ENCODE data around the gene LRCOL1.

The LRCOL1 gene

GRCh38 chr12:132619386-132620112 is 9.2 kb upstream of the LRCOL1 start:
- no peak for DNase-seq
- peaks cover 3% of the 10 kb centered on the region for H3K4me1 ChIP-seq (ENCODE audit: insufficient read depth, low read length)
- peaks cover 17% of the 10 kb centered on the region for H3K36me3 ChIP-seq (ENCODE audit: insufficient read depth, low read length)
- no peak overlapping the region for H3K4me2 ChIP-seq (ENCODE audit: insufficient read depth, low read length)
- no peak overlapping the region for H3K4me3 ChIP-seq (ENCODE audit: low read depth in 1 of 2, low read length in 2 of 2)
- H2AFZ ChIP-seq (ENCODE audit: low read depth, low read length) = no peak overlapping the region
- ATAC-seq (ENCODE audit: insufficient read depth, low read depth) = peak; percentile 3; the same call in 1 of the 3 replicates
- peaks cover 7% of the 10 kb centered on the region for H4K20me1 ChIP-seq (ENCODE audit: insufficient read depth, low read length)
- peaks cover 13% of the 10 kb centered on the region for H3K9me3 ChIP-seq (ENCODE audit: insufficient read depth, low read length, severe bottlenecking)
- H3K27me3 ChIP-seq (ENCODE audit: insufficient read depth, low read length, poor library complexity) = no peaks in the 10 kb centered on the region
- H3K9ac ChIP-seq (ENCODE audit: low read depth, low read length) = no peak overlapping the region
- H3K27ac ChIP-seq (ENCODE audit: low read length) = no peak overlapping the region
- no peaks in the 10 kb centered on the region for H3K79me2 ChIP-seq (ENCODE audit: insufficient read depth, low read length)
- TF ChIP-seq, protein P1, sequence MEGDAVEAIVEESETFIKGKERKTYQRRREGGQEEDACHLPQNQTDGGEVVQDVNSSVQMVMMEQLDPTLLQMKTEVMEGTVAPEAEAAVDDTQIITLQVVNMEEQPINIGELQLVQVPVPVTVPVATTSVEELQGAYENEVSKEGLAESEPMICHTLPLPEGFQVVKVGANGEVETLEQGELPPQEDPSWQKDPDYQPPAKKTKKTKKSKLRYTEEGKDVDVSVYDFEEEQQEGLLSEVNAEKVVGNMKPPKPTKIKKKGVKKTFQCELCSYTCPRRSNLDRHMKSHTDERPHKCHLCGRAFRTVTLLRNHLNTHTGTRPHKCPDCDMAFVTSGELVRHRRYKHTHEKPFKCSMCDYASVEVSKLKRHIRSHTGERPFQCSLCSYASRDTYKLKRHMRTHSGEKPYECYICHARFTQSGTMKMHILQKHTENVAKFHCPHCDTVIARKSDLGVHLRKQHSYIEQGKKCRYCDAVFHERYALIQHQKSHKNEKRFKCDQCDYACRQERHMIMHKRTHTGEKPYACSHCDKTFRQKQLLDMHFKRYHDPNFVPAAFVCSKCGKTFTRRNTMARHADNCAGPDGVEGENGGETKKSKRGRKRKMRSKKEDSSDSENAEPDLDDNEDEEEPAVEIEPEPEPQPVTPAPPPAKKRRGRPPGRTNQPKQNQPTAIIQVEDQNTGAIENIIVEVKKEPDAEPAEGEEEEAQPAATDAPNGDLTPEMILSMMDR (IDR thresholded peaks at IDR 0.05; ENCODE audit: borderline replicate concordance, extremely low read depth, low read length, poor library complexity, severe bottlenecking) = no peak
- no peak for TF ChIP-seq EZH2 (IDR thresholded peaks at IDR 0.05; ENCODE audit: borderline replicate concordance, low read depth, low read length, severe bottlenecking)

- ATAC-seq (ENCODE audit: insufficient read depth, low read depth) (no peak), DNase-seq (no peak)
- Histone ChIP-seq H3K9me3 (ENCODE audit: insufficient read depth, low read length, severe bottlenecking) (peaks cover 13% of the 10 kb centered on the region), H3K4me1 (ENCODE audit: insufficient read depth, low read length) (peaks cover 3% of the 10 kb centered on the region), H3K36me3 (ENCODE audit: insufficient read depth, low read length) (peaks cover 12% of the 10 kb centered on the region), H3K79me2 (ENCODE audit: insufficient read depth, low read length) (no peaks in the 10 kb centered on the region), H3K27ac (ENCODE audit: low read length) (no peak overlapping the region), H4K20me1 (ENCODE audit: insufficient read depth, low read length) (peaks cover 7% of the 10 kb centered on the region), H3K4me2 (ENCODE audit: insufficient read depth, low read length) (no peak overlapping the region), H3K4me3 (ENCODE audit: low read depth in 1 of 2, low read length in 2 of 2) (no peak overlapping the region), H3K9ac (ENCODE audit: low read depth, low read length) (no peak overlapping the region), H2AFZ (ENCODE audit: low read depth, low read length) (no peak overlapping the region), H3K27me3 (ENCODE audit: insufficient read depth, low read length, poor library complexity) (no peaks in the 10 kb centered on the region)
- TF ChIP-seq, protein P1 (IDR thresholded peaks at IDR 0.05; ENCODE audit: borderline replicate concordance, extremely low read depth, low read length, poor library complexity, severe bottlenecking) = no peak
- TF ChIP-seq EZH2 (IDR thresholded peaks at IDR 0.05; ENCODE audit: borderline replicate concordance, low read depth, low read length, severe bottlenecking) = no peak
Observed at GRCh38 chr12:132619071-132619385, 8.6 kb upstream of the LRCOL1 start.

- ATAC-seq (ENCODE audit: insufficient read depth, low read depth) (no peak), DNase-seq (no peak)
- Histone ChIP-seq H3K4me2 (ENCODE audit: insufficient read depth, low read length) (no peak within 1 kb of the TSS), H3K9me3 (ENCODE audit: insufficient read depth, low read length, severe bottlenecking) (peaks cover 13% of the 10 kb centered on the region), H3K4me3 (ENCODE audit: low read depth in 1 of 2, low read length in 2 of 2) (no peak within 1 kb of the TSS), H3K27me3 (ENCODE audit: insufficient read depth, low read length, poor library complexity) (no peaks in the 10 kb centered on the region), H3K36me3 (ENCODE audit: insufficient read depth, low read length) (peaks cover 8% of the 10 kb centered on the region), H3K27ac (ENCODE audit: low read length) (no peak within 1 kb of the TSS), H2AFZ (ENCODE audit: low read depth, low read length) (no peak within 1 kb of the TSS), H3K4me1 (ENCODE audit: insufficient read depth, low read length) (peaks cover 3% of the 10 kb centered on the region), H4K20me1 (ENCODE audit: insufficient read depth, low read length) (peaks cover 7% of the 10 kb centered on the region; the same call in 1 of the 2 replicates), H3K9ac (ENCODE audit: low read depth, low read length) (no peak within 1 kb of the TSS), H3K79me2 (ENCODE audit: insufficient read depth, low read length) (no peaks in the 10 kb centered on the region)
- TF ChIP-seq EZH2 (IDR thresholded peaks at IDR 0.05; ENCODE audit: borderline replicate concordance, low read depth, low read length, severe bottlenecking) = no peak
- TF ChIP-seq, protein P1 (IDR thresholded peaks at IDR 0.05; ENCODE audit: borderline replicate concordance, extremely low read depth, low read length, poor library complexity, severe bottlenecking) = no peak
Observed at GRCh38 chr12:132618683-132619043, 8.3 kb upstream of the LRCOL1 start, which contains the start of gene P2RX2. P2RX2 (plus strand) TSS chr12:132618776; CDS start chr12:132618817, 41 bp downstream.

Data from DND-41 (cell line).